ENCODE data around the gene SPCS2. TPM values are rescaled to one million over a fixed set of nuclear protein-coding genes. Genes with fewer than 3 reads are reported as not detected.
A peak's percentile ranks its signal among the peaks of the same experiment; 100 is the strongest.

The SPCS2 gene
- total RNA-seq, 1 donor from 2014 or later, result 130 TPM

DNA sequence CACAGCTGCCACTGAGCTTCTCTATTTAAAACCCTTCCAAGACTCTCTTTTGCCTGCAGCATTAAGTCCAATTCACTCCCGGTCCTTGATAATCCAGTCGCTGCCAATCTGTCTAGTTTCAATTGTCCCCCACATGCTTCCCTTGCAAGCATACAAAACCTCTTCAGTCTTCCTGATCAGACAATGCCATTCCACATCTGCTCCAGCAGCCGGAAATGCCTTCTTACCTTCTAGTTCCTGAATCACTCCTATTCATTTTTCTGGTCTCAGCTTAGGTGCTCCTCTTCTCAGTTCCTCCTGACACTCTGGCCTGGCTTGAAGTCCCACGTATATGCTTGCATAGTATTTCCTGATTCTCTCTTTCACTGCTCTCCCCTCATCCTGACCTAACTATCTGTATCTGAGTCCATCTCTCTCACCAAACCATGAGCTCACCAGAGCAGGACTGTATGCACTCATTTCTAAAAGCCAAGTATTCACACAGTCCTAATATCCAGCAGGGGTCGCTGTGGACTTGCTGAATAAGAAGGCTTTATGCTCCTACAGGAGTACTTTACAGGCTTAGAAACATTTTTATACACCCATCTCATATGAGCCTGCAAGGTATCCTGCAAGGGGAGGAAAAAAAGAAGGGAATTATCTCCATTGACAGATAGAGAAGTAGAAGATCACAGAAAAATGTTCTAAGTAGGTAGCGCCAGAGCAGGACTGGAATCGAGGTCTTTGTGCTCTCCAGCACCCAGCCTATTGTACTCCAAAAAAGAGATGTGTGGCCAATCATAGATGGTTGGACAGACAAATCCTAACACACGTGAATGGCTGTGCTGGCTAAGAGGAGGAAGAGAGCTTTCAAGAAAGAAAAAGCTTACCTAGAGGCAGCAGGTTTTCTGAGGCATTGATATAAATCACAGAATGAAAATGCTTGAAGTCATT, 19.4 kb upstream of the SPCS2 start:
- DNase-seq (ENCODE audit: low spot score), result peak; percentile 60
- no peaks in the 10 kb centered on the region for H3K27me3 Mint-ChIP-seq (ENCODE audit: unreplicated experiment)
- peaks cover 16% of the 10 kb centered on the region for H3K36me3 Mint-ChIP-seq (ENCODE audit: low read depth, unreplicated experiment)
- TF ChIP-seq, protein P1, sequence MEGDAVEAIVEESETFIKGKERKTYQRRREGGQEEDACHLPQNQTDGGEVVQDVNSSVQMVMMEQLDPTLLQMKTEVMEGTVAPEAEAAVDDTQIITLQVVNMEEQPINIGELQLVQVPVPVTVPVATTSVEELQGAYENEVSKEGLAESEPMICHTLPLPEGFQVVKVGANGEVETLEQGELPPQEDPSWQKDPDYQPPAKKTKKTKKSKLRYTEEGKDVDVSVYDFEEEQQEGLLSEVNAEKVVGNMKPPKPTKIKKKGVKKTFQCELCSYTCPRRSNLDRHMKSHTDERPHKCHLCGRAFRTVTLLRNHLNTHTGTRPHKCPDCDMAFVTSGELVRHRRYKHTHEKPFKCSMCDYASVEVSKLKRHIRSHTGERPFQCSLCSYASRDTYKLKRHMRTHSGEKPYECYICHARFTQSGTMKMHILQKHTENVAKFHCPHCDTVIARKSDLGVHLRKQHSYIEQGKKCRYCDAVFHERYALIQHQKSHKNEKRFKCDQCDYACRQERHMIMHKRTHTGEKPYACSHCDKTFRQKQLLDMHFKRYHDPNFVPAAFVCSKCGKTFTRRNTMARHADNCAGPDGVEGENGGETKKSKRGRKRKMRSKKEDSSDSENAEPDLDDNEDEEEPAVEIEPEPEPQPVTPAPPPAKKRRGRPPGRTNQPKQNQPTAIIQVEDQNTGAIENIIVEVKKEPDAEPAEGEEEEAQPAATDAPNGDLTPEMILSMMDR (IDR thresholded peaks at IDR 0.05; ENCODE audit: unreplicated experiment), result peak; percentile 80
- H3K27ac Mint-ChIP-seq (ENCODE audit: unreplicated experiment), result no peak overlapping the region
- no peaks in the 10 kb centered on the region for H3K9me3 Mint-ChIP-seq (ENCODE audit: unreplicated experiment)
- H3K4me3 Mint-ChIP-seq (ENCODE audit: unreplicated experiment), result no peak overlapping the region
- H3K4me1 Mint-ChIP-seq (ENCODE audit: unreplicated experiment), result peaks cover 2% of the 10 kb centered on the region

DNA sequence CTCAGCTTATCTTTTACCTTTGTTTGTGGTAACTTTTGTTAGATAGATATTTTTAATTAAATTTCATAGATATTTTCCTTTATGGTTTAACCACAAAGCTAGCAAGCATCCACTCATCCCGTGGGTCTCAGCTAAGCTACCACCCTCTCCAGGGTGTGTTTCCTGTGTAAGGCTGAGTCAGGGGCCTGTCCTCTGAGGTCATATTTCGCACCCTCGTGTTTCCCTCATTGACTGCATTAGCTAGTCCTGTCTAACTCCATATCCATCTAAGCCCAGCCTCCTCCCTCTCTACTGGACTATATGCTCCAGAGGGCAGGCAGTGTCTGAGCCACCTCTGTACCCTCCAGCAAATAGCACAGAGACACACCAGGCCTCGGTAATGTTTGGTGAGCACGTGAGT, 16.9 kb upstream of the SPCS2 start:
- peaks cover 12% of the 10 kb centered on the region for H3K36me3 Mint-ChIP-seq (ENCODE audit: low read depth, unreplicated experiment)
- no peak for DNase-seq (ENCODE audit: low spot score)

DNA sequence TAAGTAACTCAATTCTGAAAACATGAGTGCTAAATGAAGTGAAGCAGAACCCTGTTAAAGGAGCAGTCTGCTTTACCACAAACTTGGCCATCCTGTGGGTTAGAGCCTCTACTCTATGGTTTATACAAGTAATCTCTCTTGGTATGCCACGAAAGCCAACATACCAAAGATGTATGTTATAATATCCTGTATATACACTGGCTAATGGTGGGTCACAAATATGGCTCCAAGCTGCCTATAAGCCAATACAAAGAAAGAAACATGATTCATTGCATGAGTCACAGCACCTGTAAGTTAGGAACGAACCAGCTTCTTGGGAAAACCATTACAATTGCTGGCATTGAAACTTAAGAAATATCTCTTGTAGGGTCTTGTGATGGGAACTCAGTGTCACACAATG, 16.3 kb upstream of the SPCS2 start:
- Mint-ChIP-seq H3K9me3 (ENCODE audit: unreplicated experiment) (no peaks in the 10 kb centered on the region), H3K27ac (ENCODE audit: unreplicated experiment) (no peak overlapping the region), H3K27me3 (ENCODE audit: unreplicated experiment) (no peaks in the 10 kb centered on the region), H3K36me3 (ENCODE audit: low read depth, unreplicated experiment) (peaks cover 10% of the 10 kb centered on the region), H3K4me1 (ENCODE audit: unreplicated experiment) (peaks cover 2% of the 10 kb centered on the region), H3K4me3 (ENCODE audit: unreplicated experiment) (no peak overlapping the region)
- no peak for DNase-seq (ENCODE audit: low spot score)
- TF ChIP-seq, protein P1 (IDR thresholded peaks at IDR 0.05; ENCODE audit: unreplicated experiment), result no peak

More for the DNA sequence above, 16.9 kb upstream of the SPCS2 start:
- Mint-ChIP-seq H3K4me3 (ENCODE audit: unreplicated experiment) (no peak overlapping the region), H3K9me3 (ENCODE audit: unreplicated experiment) (no peaks in the 10 kb centered on the region), H3K27me3 (ENCODE audit: unreplicated experiment) (no peaks in the 10 kb centered on the region), H3K27ac (ENCODE audit: unreplicated experiment) (no peak overlapping the region), H3K4me1 (ENCODE audit: unreplicated experiment) (peaks cover 2% of the 10 kb centered on the region)
- TF ChIP-seq, protein P1 (IDR thresholded peaks at IDR 0.05; ENCODE audit: unreplicated experiment), result no peak

DNA sequence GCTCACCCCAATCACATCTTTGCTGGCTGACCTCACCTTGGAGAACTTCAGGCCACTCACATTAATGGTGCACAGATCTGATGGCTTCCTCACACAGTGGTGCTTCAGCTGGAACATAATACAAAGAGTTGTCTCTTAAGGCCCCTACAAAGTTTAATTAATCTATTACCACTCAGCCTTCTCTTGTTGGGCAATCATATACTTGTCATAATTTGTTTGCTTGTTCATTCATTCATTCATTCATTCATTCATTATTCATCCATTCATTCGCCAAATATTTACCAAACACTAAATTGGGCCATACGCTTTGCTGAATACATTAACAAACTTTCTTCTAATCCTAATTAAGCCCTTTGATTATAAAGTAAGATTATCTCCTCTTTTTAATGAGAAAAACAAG, 15.3 kb upstream of the SPCS2 start:
- TF ChIP-seq, protein P1 (IDR thresholded peaks at IDR 0.05; ENCODE audit: unreplicated experiment), result no peak
- no peaks in the 10 kb centered on the region for H3K9me3 Mint-ChIP-seq (ENCODE audit: unreplicated experiment)
- H3K27me3 Mint-ChIP-seq (ENCODE audit: unreplicated experiment), result no peaks in the 10 kb centered on the region
- H3K27ac Mint-ChIP-seq (ENCODE audit: unreplicated experiment), result no peak overlapping the region
- no peak overlapping the region for H3K4me3 Mint-ChIP-seq (ENCODE audit: unreplicated experiment)
- DNase-seq (ENCODE audit: low spot score), result no peak
- H3K36me3 Mint-ChIP-seq (ENCODE audit: low read depth, unreplicated experiment), result peaks cover 18% of the 10 kb centered on the region
- H3K4me1 Mint-ChIP-seq (ENCODE audit: unreplicated experiment), result peaks cover 2% of the 10 kb centered on the region

DNA sequence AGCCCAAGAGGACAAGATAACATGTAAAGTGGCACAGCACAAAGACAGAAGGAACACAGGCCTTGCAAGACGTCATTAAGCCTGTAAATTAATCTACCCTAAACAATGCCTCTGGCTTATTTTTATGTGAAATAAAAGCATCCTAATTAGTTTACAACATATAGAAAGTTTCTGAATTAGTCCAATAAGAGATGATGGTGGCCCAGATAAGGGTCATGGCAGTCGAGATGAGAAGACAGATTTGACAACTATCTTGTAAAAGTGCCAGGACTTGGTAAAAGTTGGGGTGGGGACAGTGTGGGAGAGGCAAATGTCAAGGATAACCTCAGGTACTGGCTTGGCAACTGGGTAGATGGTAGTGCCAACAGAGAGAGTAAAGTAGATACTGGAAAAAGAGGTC, 13.8 kb upstream of the SPCS2 start:
- DNase-seq (ENCODE audit: low spot score), result no peak
- no peak overlapping the region for H3K27ac Mint-ChIP-seq (ENCODE audit: unreplicated experiment)
- H3K27me3 Mint-ChIP-seq (ENCODE audit: unreplicated experiment), result no peaks in the 10 kb centered on the region
- no peaks in the 10 kb centered on the region for H3K9me3 Mint-ChIP-seq (ENCODE audit: unreplicated experiment)
- peaks cover 21% of the 10 kb centered on the region for H3K36me3 Mint-ChIP-seq (ENCODE audit: low read depth, unreplicated experiment)
- TF ChIP-seq, protein P1 (IDR thresholded peaks at IDR 0.05; ENCODE audit: unreplicated experiment), result no peak
- peaks cover 2% of the 10 kb centered on the region for H3K4me1 Mint-ChIP-seq (ENCODE audit: unreplicated experiment)
- H3K4me3 Mint-ChIP-seq (ENCODE audit: unreplicated experiment), result no peak overlapping the region
